ENCODE measurements around the gene OBSCN.

The OBSCN gene

GRCh38 chr1:228345201-228345930, 137.5 kb downstream of the OBSCN start:
- no peak for DNase-seq

DNA sequence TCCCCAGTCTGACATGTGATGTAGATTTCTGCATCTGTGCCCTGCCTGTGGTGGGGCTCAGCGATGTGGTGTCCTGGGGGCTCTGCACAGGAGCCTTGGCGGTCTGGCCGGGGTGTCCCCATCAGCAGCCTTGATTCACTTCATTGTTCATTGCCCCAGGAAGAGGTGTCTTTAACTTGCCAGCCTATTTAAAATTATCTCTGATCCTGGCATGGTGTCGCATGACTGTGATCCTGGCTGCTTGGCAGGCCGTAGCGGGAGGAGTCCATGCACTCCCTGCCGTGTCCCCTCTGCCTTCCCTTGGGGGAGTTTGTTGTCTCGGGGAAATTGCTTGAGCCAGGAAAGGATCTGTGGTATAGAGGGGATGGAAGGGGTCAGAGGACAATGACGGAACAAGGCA, 138.9 kb downstream of the OBSCN start:
- no peak for DNase-seq

GRCh38 chr1:228347181-228347580, 139.3 kb downstream of the OBSCN start:
- DNase-seq: no peak

- no peak for DNase-seq
These were observed 141.0 kb downstream of the OBSCN start for GRCh38 chr1:228348708-228349467.

- no peak for DNase-seq
These were observed 141.9 kb downstream of the OBSCN start for GRCh38 chr1:228349701-228350171.

- DNase-seq: no peak
These were observed 142.4 kb downstream of the OBSCN start for GRCh38 chr1:228350179-228350742.

DNA sequence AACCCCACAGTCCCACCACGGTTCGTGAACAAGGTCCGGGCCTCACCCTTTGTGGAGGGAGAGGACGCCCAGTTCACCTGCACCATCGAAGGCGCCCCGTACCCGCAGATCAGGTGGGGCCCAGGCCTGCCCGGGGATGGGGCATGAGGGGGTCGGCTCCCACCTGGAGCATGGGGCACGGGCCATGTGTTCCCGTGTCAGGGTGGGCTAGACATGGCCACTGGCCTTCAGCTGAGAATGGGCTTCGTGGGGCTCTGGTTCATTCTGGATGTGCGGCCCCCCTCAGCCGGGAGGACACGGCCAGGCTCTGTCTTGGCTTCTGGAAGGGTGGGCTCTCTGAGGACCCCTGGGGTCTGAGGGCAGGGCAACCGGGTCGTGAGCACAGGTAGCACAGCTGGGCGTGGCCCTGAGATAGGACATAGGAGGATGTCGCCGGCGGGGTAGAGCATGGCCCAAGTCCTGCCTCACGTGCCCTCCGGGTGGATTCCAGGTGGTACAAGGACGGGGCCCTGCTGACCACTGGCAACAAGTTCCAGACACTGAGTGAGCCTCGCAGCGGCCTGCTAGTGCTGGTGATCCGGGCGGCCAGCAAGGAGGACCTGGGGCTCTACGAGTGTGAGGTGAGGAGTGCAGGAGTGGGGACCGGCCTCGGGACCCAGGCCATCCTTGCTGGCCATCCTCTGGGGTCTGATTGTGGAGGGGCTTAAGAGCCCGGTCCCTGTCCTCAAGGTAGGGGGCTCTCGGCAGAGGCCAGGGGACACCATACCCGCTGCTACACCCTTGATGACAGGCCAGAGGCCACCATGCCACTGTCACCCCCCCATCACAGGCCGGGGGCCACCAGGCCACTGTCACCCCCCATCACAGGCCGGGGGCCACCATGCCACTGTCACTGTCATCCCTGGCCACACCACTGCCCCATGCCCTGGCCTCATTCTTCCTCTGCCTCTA, 143.3 kb downstream of the OBSCN start:
- no peak for DNase-seq

DNA sequence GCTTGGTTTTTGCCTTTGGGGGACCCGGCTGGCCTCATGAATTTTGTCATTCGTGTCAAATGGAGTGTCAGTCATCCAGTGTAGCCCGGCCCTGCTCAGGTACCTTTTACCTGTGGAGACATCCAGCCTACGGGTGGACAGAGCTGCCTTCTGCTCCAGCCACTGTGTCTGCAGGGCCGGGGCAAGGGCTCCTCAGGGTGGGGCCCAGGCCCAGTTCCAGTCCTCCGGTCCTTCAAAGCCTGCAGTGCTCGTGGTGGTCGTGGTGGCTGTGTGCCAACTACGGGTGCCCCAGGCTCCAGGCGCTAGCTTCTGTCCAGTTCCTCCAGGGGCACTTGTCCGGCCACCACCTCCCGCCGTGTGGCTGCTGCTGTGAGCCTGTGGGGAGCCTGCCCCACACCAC, 144.0 kb downstream of the OBSCN start:
- DNase-seq: no peak

DNA sequence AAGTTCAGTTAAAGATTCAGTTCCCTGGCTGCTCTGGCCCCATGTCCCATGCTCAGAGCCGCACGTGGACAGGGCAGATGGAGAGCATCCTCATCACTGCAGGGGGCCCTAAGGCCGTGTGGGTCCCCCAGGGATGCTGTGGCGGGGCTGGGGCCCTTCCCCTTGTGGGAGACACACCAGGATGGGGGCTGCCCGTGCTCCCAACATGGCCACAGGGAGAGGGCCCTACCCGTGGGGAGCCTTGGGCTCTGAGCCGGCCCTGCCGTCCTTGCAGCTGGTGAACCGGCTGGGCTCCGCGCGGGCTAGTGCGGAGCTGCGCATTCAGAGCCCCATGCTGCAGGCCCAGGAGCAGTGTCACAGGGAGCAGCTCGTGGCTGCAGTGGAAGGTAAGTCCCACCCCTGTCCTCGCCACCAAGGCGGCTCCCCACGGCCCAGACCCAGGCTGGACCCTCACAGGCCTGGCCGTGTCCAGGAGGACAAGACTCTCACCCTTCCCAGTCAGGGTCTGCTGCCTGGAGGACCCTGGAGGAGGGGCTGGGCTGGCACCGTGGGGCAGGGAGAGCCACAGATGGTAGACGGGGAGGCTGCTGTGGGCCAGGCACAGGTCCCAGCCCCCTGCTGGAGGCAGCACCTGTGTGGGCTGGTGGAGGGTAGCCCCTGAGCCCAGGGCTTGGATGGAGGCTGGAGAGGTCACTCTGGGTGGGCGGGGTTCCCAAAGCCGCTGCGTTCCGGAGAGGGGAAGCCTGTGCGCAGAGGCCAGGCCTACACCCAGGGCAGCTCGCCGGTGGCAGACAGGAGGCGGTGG, 145.0 kb downstream of the OBSCN start:
- no peak for DNase-seq

- DNase-seq: no peak
These were observed 145.9 kb downstream of the OBSCN start for GRCh38 chr1:228353601-228354371.

- no peak for DNase-seq
These were observed 146.8 kb downstream of the OBSCN start for GRCh38 chr1:228354390-228355320.

- no peak for DNase-seq
These were observed 149.2 kb downstream of the OBSCN start for GRCh38 chr1:228356897-228357680.

GRCh38 chr1:228358039-228358763, 150.4 kb downstream of the OBSCN start:
- DNase-seq: no peak

GRCh38 chr1:228358764-228359612, 151.1 kb downstream of the OBSCN start:
- no peak for DNase-seq

DNA sequence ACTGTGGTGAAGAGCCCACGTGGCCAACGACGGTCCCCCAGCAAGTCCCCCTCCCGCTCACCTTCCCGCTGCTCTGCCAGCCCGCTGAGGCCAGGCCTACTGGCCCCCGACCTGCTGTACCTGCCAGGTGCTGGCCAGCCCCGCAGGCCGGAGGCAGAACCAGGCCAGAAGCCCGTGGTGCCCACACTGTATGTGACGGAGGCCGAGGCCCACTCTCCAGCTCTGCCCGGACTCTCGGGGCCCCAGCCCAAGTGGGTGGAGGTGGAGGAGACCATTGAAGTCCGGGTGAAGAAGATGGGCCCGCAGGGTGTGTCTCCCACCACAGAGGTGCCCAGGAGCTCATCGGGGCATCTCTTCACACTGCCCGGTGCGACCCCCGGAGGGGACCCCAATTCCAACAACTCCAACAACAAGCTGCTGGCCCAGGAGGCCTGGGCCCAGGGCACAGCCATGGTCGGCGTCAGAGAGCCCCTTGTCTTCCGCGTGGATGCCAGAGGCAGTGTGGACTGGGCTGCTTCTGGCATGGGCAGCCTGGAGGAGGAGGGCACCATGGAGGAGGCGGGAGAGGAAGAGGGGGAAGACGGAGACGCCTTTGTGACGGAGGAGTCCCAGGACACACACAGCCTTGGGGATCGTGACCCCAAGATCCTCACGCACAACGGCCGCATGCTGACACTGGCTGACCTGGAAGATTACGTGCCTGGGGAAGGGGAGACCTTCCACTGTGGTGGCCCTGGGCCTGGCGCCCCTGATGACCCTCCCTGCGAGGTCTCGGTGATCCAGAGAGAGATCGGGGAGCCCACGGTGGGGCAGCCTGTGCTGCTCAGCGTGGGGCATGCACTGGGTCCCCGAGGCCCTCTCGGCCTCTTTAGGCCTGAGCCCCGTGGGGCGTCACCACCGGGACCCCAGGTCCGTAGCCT, 152.0 kb downstream of the OBSCN start:
- no peak for DNase-seq
